ENCODE data around the gene AK6.
A peak's percentile ranks its signal among the peaks of the same experiment; 100 is the strongest.
"Not testable (repeated sequence)": the region's sequence is repeated elsewhere in the genome, so short reads cannot be mapped to it uniquely, and the experiment has no call there.

Gene AK6

GRCh38 chr5:69335341-69335935 lies 33.9 kb downstream of the AK6 start:
- no peak for DNase-seq (ENCODE audit: low spot score)

DNA sequence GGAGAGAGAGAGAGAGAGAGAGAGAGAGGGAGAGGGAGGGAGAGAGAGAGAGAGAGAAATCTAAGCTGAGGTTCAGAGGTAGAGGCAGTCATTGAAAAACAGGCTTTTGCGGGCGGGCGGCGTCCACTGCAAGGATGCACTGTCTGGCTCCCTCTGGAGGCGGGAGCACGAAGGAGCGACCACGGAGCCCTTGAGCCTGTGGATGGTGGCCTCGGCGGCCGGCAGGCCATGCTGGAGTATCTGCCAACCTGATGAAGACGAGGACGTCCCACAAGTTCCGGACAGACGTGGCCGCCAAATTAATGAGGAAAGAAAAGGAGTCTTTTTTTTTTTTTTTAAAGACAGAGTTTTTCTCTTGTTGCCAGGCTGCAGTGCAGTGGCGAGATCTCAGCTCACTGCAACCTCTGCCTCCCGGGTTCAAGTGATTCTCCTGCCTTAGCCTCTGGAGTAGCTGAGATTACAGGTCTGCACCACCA lies 34.5 kb downstream of the AK6 start:
- DNase-seq (ENCODE audit: low spot score) = peak; percentile 69

GRCh38 chr5:69333668-69334315 lies 35.5 kb downstream of the AK6 start:
- DNase-seq (ENCODE audit: low spot score) = not testable (repeated sequence)

DNA sequence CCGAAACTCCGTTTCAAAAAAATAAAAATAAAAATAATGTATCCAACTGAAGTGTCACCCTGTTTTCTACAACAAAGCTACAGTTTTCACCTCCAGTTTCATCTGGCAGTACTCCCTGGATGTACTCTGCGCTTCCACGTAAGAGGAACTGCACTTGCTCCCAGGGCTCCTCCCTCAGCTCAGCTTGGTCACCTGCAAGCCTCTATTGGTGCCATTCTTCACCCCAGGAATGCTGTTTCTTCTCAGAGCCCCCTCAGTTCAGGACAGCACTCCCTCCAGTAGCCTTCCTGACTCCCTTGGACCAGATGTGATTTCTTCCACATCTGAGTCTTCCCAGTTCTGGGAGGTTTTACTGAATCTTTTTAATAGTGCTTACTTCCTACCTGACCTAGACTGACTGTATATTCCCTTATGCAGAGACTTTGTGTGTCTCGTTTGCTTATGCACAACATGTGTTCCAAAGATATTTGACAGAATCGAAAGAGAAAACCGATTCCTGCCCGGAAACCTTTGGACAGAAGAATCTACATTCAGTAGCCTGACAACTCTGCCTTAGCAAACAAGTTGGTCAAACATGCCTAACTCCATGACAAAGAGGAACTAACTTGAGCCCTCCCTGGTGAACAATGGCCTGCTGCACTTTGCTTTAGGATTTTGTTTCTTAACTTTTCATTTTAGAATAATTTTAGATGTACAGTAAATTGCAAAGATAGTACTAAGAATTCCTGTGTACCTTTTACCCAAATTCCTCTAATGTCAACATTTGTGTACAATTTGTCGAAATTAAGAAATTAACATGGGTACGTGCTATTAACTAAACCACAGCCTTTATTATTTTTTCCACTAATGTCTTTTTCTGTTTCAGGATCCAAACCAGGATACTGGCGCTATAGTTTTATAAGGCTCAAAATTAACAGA lies 37.5 kb downstream of the AK6 start:
- DNase-seq (ENCODE audit: low spot score) = peak; percentile 39

GRCh38 chr5:69329905-69330489 lies 39.3 kb downstream of the AK6 start:
- DNase-seq (ENCODE audit: low spot score) = no peak

GRCh38 chr5:69326365-69326764 lies 43.0 kb downstream of the AK6 start:
- no peak for DNase-seq (ENCODE audit: low spot score)

- DNase-seq (ENCODE audit: low spot score) = no peak
These were observed 51.9 kb downstream of the AK6 start for GRCh38 chr5:69317391-69317790.

DNA sequence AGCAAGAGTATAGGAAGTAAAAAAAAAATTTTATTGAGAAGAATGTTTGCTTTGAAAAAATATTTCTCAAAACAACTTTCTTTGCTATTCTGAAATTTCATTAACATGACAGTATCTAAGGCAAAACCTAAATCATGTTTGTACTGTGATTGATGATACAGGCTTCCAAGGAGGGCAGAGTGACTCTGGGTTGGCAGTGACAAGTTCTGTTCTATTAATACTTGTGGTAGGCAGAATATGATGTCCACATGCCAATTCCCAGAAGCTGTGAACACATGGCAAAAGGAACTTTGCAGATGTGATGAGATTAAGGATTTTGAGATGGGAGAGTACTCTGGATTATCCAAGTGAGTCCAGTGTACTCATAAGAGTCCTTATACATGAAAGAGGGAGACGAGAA lies 53.3 kb downstream of the AK6 start:
- DNase-seq (ENCODE audit: low spot score) = no peak

- DNase-seq (ENCODE audit: low spot score) = no peak
These were observed 55.9 kb downstream of the AK6 start for GRCh38 chr5:69313428-69313827.

- DNase-seq (ENCODE audit: low spot score) = no peak
These were observed 56.7 kb downstream of the AK6 start for GRCh38 chr5:69312459-69313160.

DNA sequence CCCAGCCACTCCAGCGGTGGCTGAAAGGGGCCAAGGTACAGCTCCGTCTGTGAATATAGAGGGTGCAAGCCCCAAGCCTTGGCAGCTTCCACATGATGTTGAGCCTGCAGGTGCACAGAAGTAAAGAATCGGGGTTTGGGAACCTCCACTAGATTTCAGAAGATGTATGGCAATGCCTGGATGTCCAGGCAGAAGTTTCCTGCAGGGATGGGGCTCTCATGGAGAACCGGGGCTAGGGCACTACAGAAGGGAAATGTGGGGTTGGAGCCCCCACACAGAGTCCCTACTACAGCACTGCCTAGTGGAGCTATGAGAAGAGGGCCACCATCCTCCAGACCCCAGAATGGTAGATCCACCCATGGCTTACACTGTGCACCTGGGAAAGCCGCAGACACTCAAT lies 59.9 kb downstream of the AK6 start:
- DNase-seq (ENCODE audit: low spot score) = no peak

DNA sequence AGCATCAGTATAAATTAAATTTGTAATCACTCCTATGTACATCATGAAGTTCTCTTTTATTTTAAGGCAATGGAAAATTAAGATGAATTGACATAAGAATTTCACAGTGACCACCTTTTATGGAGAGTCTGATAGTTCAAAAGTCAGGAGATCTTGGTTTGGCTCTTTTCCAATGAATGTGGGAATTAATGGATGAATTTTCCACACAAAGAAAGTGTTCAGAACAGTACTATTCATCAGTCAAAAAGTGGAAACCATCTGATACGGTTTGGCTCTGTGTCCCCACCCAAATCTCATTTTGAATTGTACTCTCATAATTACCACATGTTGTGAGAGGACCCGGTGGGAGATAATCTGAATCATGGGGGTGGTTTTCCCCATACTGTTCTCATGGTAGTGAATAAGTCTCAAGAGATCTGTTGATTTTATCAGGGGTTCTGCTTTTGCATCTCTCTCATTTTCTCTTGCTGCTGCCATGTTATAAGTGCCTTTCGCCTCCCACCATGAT lies 61.2 kb downstream of the AK6 start:
- DNase-seq (ENCODE audit: low spot score) = no peak

DNA sequence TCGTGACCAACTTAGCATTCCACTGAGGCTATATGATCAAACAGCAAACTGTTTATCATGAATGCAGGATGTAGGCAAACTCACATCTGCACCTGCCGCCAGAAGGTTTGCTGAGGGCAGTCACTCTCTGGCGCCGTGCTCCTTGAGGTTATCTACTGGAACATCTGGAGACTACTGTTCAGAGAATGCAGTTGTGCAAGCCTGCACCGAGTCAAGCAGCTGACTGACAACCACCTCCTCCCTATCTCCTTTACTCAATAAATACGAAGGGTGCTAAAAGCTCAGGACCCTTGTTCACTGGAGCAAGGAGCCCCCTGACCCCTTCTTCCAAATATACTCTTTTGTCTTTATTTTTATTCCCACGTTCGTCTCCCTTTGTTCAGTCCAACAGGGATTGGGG lies 63.8 kb downstream of the AK6 start:
- no peak for DNase-seq (ENCODE audit: low spot score)

All from germinal center (tissue), 1 donor.